GM10248 (cell line): Measurements from ENCODE around the gene AATK.
"Not testable (repeated sequence)": the region's sequence is repeated elsewhere in the genome, so short reads cannot be mapped to it uniquely, and the experiment has no call there.

Experiments
- CTCF ChIA-PET: fragments of 300-600 bp; sonication (Branson Sonifier 250); formaldehyde crosslinking; extraction: SDS; loops from one replicate; lab custom pipeline; 2021; ENCODE audit warnings: antibody characterized with exemption; lab: Yijun Ruan, JAX
- POLR2A ChIA-PET: fragments of 350-650 bp; sonication (Branson Sonifier 250); formaldehyde crosslinking; extraction: SDS; loops from one replicate; lab custom pipeline; 2020; ENCODE audit warnings: antibody characterized with exemption; lab: Yijun Ruan, JAX
- DNase-seq: peaks from one replicate; pipeline ENCODE4 v3.0.0; 2012; ENCODE audit errors: extremely low spot score
- CTCF ChIP-seq: IDR thresholded peaks from 2 replicates; pipeline ENCODE4 v1.5.1; 2012; ENCODE audit warnings: mild to moderate bottlenecking, low read depth; ENCODE audit errors: extremely low read depth, missing control alignments, control extremely low read depth

Gene AATK

GRCh38 chr17:81148986-81149533 is 17.0 kb downstream of the AATK start:
- TF ChIP-seq CTCF, result no peak
- ChIA-PET CTCF (interaction anchor here (1.1 kb wide), 2 partner anchors 47 to 93 kb away, joined by 3 to 6 read pairs; no protein-coding TSS in a partner anchor), POLR2A (no interaction called here)
- DNase-seq, result no peak

GRCh38 chr17:81148571-81148970 is 17.4 kb downstream of the AATK start:
- DNase-seq, result no peak
- POLR2A ChIA-PET, result no interaction called here
- no peak for TF ChIP-seq CTCF
- CTCF ChIA-PET, result interaction anchor here (1.1 to 1.2 kb wide), 3 partner anchors 46 to 94 kb away, joined by 3 to 6 read pairs (median 3); no protein-coding TSS in a partner anchor

GRCh38 chr17:81147701-81148100 is 18.3 kb downstream of the AATK start:
- no peak for TF ChIP-seq CTCF
- no peak for DNase-seq
- ChIA-PET POLR2A (no interaction called here), CTCF (interaction anchor here (1.1 to 1.2 kb wide), 2 partner anchors 53 to 95 kb away, joined by 3 to 6 read pairs; no protein-coding TSS in a partner anchor)

GRCh38 chr17:81146208-81146607 is 19.8 kb downstream of the AATK start:
- POLR2A ChIA-PET, DNase-seq: not testable (repeated sequence)
- CTCF ChIA-PET, result interaction anchor here (1.1 to 3.6 kb wide), 2 partner anchors 8 to 95 kb away, joined by 3 to 15 read pairs; no protein-coding TSS in a partner anchor

- POLR2A ChIA-PET, result no interaction called here
- CTCF ChIA-PET, result interaction anchor here (3.2 to 4.2 kb wide), 3 partner anchors 10 to 340 kb away, joined by 15 to 39 read pairs (median 22); partner anchors contain the start of genes NDUFAF8 and TEPSIN
- no peak for DNase-seq
- TF ChIP-seq CTCF, result no peak
Observed at GRCh38 chr17:81144423-81144781, 21.6 kb downstream of the AATK start.

GRCh38 chr17:81143717-81144422 is 22.2 kb downstream of the AATK start:
- POLR2A ChIA-PET, result no interaction called here
- DNase-seq, result no peak
- TF ChIP-seq CTCF, result no peak
- CTCF ChIA-PET, result interaction anchor here (0.6 to 4.2 kb wide), 10 partner anchors 10 to 340 kb away, joined by 3 to 39 read pairs (median 6); partner anchors contain the start of genes CEP131, NDUFAF8 and TEPSIN

- no peak for TF ChIP-seq CTCF
- no peak for DNase-seq
- POLR2A ChIA-PET, result no interaction called here
- CTCF ChIA-PET, result interaction anchor here (0.6 to 4.2 kb wide), 18 partner anchors 10 to 341 kb away, joined by 3 to 39 read pairs (median 4); partner anchors contain the start of genes CEP131, NDUFAF8 and TEPSIN
Observed at GRCh38 chr17:81143200-81143527, 22.9 kb downstream of the AATK start.
